GM19099 (cell line): ENCODE measurements around the gene NCF2.

Source experiments
- POLR2A ChIP-seq: IDR thresholded peaks from 3 replicates; pipeline ENCODE4 v1.6.1; 2011; ENCODE audit warnings: low read depth; ENCODE audit not compliant: insufficient read length; ENCODE audit errors: extremely low read depth

NCF2 gene

DNA sequence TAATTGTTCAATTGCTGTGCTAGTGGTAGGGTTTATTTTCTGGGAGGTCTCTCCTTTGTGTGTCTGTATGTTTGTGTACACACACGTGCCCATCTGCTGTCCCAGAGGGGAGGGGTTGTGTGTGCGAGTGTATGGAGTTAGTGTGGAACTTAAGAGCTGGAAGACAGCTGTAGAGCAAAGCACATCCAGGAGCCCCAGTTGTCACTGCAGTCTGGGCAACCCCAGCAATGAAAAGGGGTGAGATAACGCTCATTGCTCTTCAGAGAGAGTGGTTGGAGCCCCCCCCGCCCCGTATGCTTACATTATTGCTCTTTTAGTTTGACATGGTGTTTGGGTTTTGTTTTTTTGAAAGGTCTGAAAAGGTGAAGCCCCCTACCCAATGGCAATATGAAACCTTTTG, 36.9 kb downstream of the NCF2 start:
- TF ChIP-seq POLR2A: no peak

- no peak for TF ChIP-seq POLR2A
Observed at GRCh38 chr1:183552891-183553290, 37.4 kb downstream of the NCF2 start.

GRCh38 chr1:183552441-183552840, 37.8 kb downstream of the NCF2 start:
- TF ChIP-seq POLR2A: no peak

DNA sequence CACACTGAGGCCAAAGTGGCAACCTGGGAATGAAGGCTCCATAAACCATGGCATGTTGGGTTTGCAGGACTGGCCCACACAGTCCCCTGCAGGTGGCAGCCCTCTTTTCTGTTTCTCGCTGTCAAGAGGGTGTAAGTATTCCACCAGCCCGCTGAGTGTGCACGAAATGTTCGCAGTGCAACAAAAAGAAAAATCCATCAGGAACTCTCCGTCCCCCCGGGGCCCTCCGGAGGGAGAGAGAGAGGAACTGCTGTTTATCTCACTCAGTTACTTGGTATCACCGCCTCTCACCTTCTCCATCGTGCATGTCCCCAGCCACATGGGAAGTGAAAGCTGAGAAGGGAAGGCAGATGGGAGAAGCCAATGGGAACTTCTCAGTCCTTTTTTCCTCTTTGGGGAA, 38.3 kb downstream of the NCF2 start:
- TF ChIP-seq POLR2A: no peak

DNA sequence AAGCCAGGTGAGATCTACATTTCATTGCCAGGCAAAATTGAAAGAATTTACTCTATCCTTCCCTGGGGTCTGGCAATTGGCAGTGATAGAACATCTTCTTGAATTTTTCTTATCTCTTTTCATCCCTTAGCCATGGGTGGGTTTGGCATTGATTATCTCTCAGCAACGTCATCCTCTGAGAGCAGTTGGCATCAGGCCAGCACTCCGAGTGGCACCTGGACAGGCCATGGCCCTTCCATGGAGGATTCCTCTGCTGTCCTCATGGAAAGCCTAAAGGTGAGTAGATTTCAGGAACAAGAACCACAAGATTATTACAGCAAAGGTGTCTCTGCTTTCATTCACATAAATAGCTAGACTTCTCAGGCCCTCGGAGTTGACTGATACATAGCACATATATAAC, 39.3 kb downstream of the NCF2 start:
- TF ChIP-seq POLR2A: no peak

GRCh38 chr1:183548116-183548515, 42.1 kb downstream of the NCF2 start:
- TF ChIP-seq POLR2A: no peak

DNA sequence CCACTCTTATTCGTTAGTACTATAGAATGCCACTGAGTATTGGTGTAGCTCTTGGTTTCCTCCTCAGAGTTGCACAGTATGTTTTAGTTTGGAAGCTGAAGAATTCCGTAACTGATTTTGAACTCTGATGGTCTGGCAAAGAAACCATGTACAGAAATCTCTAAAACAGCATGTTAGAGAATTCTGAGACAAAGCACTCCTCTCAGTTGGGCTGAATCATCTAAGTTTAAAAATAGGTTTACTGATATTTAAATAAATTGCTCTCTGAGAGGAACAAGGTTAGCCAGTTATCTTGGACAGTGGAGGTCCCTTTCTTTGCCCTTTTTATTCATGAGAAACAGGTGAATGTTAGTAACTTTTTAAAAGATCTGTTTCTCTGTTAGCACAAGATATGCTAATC, 43.8 kb downstream of the NCF2 start:
- TF ChIP-seq POLR2A: no peak

DNA sequence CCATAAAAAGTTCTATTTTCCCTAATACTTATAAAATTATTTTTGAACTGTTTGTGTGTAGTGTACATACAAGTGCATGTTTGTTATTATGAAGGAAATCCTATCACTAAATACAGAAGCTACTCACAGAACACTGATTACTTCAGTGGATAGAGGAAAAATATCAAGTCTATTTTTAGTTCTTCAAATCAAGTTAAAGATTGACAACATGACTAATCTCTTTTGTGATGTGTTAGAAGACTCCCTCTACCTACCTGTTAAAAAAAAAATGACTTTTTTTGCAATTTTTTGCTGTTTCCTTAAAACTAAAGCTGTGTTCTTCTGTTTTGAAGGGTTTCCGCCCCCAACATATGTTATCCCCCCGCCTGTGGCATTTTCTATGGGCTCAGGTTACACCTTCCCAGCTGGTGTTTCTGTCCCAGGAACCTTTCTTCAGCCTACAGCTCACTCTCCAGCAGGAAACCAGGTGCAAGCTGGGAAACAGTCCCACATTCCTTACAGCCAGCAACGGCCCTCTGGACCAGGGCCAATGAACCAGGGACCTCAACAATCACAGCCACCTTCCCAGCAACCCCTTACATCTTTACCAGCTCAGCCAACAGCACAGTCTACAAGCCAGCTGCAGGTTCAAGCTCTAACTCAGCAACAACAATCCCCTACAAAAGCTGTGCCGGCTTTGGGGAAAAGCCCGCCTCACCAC, 45.5 kb downstream of the NCF2 start:
- TF ChIP-seq POLR2A: no peak

- no peak for TF ChIP-seq POLR2A
Observed at GRCh38 chr1:183543619-183544204, 46.5 kb downstream of the NCF2 start.

- TF ChIP-seq POLR2A: no peak
Observed at GRCh38 chr1:183537405-183537804, 52.9 kb downstream of the NCF2 start.

GRCh38 chr1:183533617-183534174, 56.6 kb downstream of the NCF2 start:
- no peak for TF ChIP-seq POLR2A

DNA sequence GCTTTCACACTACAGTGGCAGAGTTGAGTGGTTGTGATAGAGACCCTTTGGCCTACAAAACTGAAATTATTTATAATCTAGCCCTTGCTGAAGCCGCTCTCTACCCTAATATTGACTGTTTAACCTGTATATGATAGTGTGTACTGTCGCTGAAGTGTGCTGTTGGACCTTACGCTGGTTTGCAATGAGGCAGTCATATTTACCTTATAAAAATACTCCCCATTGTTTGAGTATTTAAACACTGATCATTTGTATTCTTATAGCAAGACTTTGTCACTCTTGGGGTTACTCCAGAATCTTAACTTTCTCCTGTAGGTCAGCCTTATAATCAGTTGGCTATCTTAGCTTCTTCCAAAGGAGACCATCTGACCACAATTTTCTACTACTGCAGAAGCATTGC, 61.7 kb downstream of the NCF2 start:
- TF ChIP-seq POLR2A: no peak

GRCh38 chr1:183522104-183522503, 68.2 kb downstream of the NCF2 start:
- TF ChIP-seq POLR2A: no peak

GRCh38 chr1:183520379-183520778, 69.9 kb downstream of the NCF2 start:
- TF ChIP-seq POLR2A: no peak

DNA sequence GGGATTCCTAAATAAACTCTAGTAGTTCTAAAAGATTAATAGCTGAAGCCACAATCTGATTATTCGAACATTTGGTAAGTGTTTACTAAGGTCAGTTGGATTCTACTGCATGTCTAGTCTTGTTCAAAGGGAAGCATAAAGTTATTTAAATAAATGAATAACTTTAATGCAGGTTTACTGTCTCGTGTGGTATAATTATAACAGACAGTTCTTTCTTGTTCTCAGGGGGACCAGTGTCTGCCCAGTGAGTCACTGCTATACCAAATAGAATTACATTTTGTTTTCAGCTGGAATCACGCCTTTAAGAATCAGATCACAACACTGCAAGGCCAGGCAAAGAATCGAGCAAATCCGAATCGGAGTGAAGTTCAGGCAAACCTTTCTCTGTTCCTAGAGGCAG, 72.9 kb downstream of the NCF2 start:
- TF ChIP-seq POLR2A: no peak

GRCh38 chr1:183516725-183517124, 73.5 kb downstream of the NCF2 start:
- TF ChIP-seq POLR2A: no peak

DNA sequence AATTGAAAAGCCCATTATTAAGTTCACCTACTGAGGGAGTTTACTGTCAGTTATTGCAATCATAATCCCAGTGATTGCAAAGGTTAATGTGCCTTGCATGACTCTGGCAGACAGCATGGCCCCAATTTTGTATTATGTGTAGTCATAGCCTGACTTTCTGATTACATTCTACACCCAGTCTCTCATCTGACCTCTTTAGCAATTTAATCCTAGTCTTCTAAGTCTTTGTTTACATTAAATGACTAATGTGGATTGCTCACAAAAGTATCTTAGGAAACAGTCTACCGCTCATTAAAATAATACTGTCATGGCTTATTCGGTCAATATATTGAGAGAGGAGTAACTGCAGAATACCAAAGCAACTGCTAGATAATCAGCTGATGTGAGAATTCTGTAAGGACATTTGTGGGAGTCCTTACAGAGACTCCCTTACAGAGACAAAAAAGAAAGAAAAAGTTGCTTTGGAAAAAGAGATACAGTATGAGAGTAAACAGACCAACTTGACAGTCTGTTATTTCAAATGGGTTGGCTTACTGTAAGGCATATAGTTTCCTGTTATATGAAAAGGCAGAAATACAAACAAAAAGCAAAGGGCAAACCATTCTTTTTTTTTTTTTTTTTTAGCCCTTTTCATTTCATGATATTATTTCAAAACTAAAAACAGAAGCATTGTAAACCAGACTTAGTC, 75.1 kb downstream of the NCF2 start:
- TF ChIP-seq POLR2A: no peak

GRCh38 chr1:183514235-183514634, 76.0 kb downstream of the NCF2 start:
- TF ChIP-seq POLR2A: no peak
